Measurements from ENCODE around the gene NTM. TPM values are rescaled to one million over a fixed set of nuclear protein-coding genes. Genes with fewer than 3 reads are reported as not detected.

The NTM gene
- total and polyA plus RNA-seq, 12 donors = 0.43 to 3.0 (median 1.3) TPM

GRCh38 chr11:132137289-132137980 lies 767.0 kb downstream of the NTM start:
- Histone ChIP-seq H3K4me3 (no peak overlapping the region), H3K36me3 (no peaks in the 10 kb centered on the region), H3K27ac (no peak overlapping the region), H3K27me3 (peaks cover 0 to 11% (median 3%) of the 10 kb centered on the region in 7 donors), H3K9me3 (no peaks in the 10 kb centered on the region), H3K4me1 (no peaks in the 10 kb centered on the region)
- WGBS, 2 donors = 88 to 91% methylated on average over 12 of the region's 12 CpGs
- TF ChIP-seq CTCF (IDR thresholded peaks at IDR 0.05) = no peak
- intact Hi-C loops (cut with DNase I) = no loop called here
- ATAC-seq = no peak
- DNase-seq = no peak

GRCh38 chr11:132137981-132138313 lies 767.5 kb downstream of the NTM start:
- H3K27me3 ChIP-seq = peaks cover 0 to 11% (median 3%) of the 10 kb centered on the region in 7 donors
- no peaks in the 10 kb centered on the region for H3K4me1 ChIP-seq
- H3K9me3 ChIP-seq = no peaks in the 10 kb centered on the region
- no peak overlapping the region for H3K27ac ChIP-seq
- DNase-seq (no peak), ATAC-seq (no peak)
- TF ChIP-seq CTCF (IDR thresholded peaks at IDR 0.05) = no peak
- no peaks in the 10 kb centered on the region for H3K36me3 ChIP-seq
- no peak overlapping the region for H3K4me3 ChIP-seq
- intact Hi-C loops (cut with DNase I) = no loop called here
- WGBS, 2 donors = 69 to 70% methylated on average over 3 of the region's 3 CpGs

- Histone ChIP-seq H3K36me3 (no peaks in the 10 kb centered on the region), H3K4me3 (no peak overlapping the region), H3K4me1 (no peaks in the 10 kb centered on the region), H3K27me3 (peaks cover 0 to 5% (median 0%) of the 10 kb centered on the region in 7 donors), H3K27ac (no peak overlapping the region), H3K9me3 (no peaks in the 10 kb centered on the region)
- 79 to 83% methylated on average over 2 of the region's 2 CpGs for WGBS, 2 donors
- DNase-seq = no peak
- no peak for TF ChIP-seq CTCF (IDR thresholded peaks at IDR 0.05)
- intact Hi-C loops (cut with DNase I) = no loop called here
- ATAC-seq = no peak
Observed at GRCh38 chr11:132139181-132139580, 768.8 kb downstream of the NTM start.

GRCh38 chr11:132140056-132140455 lies 769.6 kb downstream of the NTM start:
- Histone ChIP-seq H3K4me3 (no peak overlapping the region), H3K36me3 (no peaks in the 10 kb centered on the region), H3K27ac (no peak overlapping the region), H3K9me3 (no peaks in the 10 kb centered on the region), H3K27me3 (peaks cover 0 to 5% (median 0%) of the 10 kb centered on the region in 7 donors), H3K4me1 (no peaks in the 10 kb centered on the region)
- DNase-seq (no peak), ATAC-seq (no peak)
- TF ChIP-seq CTCF (IDR thresholded peaks at IDR 0.05) = no peak
- intact Hi-C loops (cut with DNase I) = no loop called here
- 71 to 73% methylated on average over 3 of the region's 3 CpGs for WGBS, 2 donors
